Placental pericyte (primary cell): ENCODE data around the gene ZMAT1. TPM values are rescaled to one million over a fixed set of nuclear protein-coding genes. Genes with fewer than 3 reads are reported as not detected.

ENCODE experiments used
- small RNA-seq: library from RNA; depleted of rRNA; stranded (forward); fragments of <200 nt; gene quantifications from one replicate; pipeline ENCODE3, GENCODE V24; 2012; ENCODE audit warnings: low replicate concordance
- total RNA-seq: library from RNA; depleted of rRNA; stranded (reverse); fragments of >200 nt; gene quantifications from 2 replicates; pipeline ENCODE4 v1.2.3, GENCODE V29; 2012

The ZMAT1 gene
- total RNA-seq, result 0.22 and 0.72 TPM in 2 replicates

DNA sequence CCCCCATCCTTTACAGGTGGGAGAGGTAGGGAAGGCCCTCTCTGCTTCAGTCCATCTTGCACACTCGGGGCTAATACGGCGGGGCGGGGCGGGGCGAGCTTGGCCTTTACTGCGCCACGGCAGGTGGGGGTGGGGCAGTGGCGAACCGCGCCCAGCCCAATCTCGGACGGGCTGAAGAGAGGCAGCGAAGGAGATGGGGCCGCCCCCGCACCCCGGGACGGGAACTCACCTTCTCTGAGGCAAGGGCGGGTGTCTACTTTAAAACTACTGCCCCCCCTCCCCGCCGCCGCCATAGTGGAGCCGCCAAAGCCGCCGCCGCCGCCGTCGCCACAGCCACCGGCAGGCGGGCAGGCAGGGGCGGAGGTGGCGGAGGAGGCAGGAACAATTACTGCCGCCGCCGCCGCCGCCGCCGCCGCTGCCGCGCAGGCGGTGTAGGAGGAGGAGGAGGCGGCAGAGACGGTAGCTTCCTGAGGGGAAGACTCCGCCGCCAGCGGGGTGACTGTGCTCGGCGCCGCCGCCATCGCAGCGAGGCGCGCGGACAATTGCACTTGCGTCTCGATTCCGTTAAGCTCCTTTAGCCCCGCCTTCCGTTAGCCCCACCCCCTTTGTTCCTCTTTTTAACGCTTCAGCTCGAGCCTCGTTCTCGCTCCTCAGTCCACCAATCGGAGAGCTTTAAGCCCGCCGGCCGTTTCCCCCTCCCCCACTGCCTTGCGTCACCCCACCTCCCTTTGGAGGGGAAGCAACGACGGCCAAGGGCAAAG lies at the start of gene ZMAT1:
Gene ZMAT1, minus strand, starts transcription at position 540 of the 761 bp plus-strand sequence. Its CDS starts 19 bp downstream, at position 521.

Small RNA genes lying within 50 kb of the gene (small RNA-seq; reads per million reads assigned to genes)
- gene RNU6-345P, result not detected

Other genes starting within 250 kb of the ZMAT1 start
- gene TCEAL2, start 193.7 kb upstream of the ZMAT1 start, total RNA-seq, result not detected in 2 replicates
- not detected in 2 replicates for gene TCEAL6, start 210.5 kb upstream of the ZMAT1 start, total RNA-seq
- gene BEX5, start 223.9 kb upstream of the ZMAT1 start, total RNA-seq, result not detected in 2 replicates